CD4-positive, alpha-beta memory T cell (primary cell): ENCODE results near the gene FIG4. TPM values are rescaled to one million over a fixed set of nuclear protein-coding genes. Genes with fewer than 3 reads are reported as not detected.

ENCODE experiments used
- CTCF ChIA-PET: fragments of 350-600 bp; sonication (Branson Sonifier 250); formaldehyde crosslinking; loops from one replicate; lab custom pipeline; 2021; ENCODE audit warnings: inconsistent platforms; ENCODE audit not compliant: partially characterized antibody; lab: Charles Lee
- POLR2A ChIA-PET: fragments of 350-600 bp; sonication (Branson Sonifier 250); formaldehyde crosslinking; loops from one replicate; lab custom pipeline; 2021; ENCODE audit not compliant: partially characterized antibody; lab: Charles Lee
- DNase-seq, 5 donors: peaks; one replicate each; pipeline versions ENCODE4 v3.0.0 to v3.0.0-alpha.2; 2020 to 2022; ENCODE audit warnings: mixed read lengths in 1 of 5
- H3K27ac ChIP-seq: one replicate; pipeline ENCODE4 v1.7.0; 2013; ENCODE audit warnings: low read depth, low read length
- H3K27me3 ChIP-seq: 2 replicates; pipeline ENCODE4 v1.7.0; 2013; ENCODE audit warnings: mild to moderate bottlenecking, low read length, moderate library complexity; ENCODE audit not compliant: insufficient read depth
- H3K36me3 ChIP-seq: 2 replicates; pipeline ENCODE4 v1.7.0; 2013; ENCODE audit warnings: mild to moderate bottlenecking, low read length, moderate library complexity; ENCODE audit not compliant: insufficient read depth
- H3K4me1 ChIP-seq: 2 replicates; pipeline ENCODE4 v1.7.0; 2013; ENCODE audit warnings: mild to moderate bottlenecking, low read length, moderate library complexity; ENCODE audit not compliant: insufficient read depth
- H3K4me3 ChIP-seq, 2 donors: one replicate each; pipeline ENCODE4 v1.7.0; 2013; ENCODE audit warnings: low read length in 2 of 2, mild to moderate bottlenecking in 1 of 2
- H3K9me3 ChIP-seq, 2 donors: one replicate each; pipeline ENCODE4 v1.7.0; 2013; ENCODE audit warnings: low read length in 2 of 2, control low read depth in 1 of 2; ENCODE audit not compliant: control insufficient read depth in 1 of 2
- H3K27ac Mint-ChIP-seq, 7 donors: one replicate each; pipeline ENCODE4 v1.8.0; 2020 to 2021; ENCODE audit warnings: mixed read lengths in 7 of 7, mild to moderate bottlenecking in 6 of 7, inconsistent platforms in 3 of 7, moderate library complexity in 3 of 7
- H3K27me3 Mint-ChIP-seq, 2 donors: one replicate each; pipeline ENCODE4 v1.8.0; 2020 to 2021; ENCODE audit warnings: mixed read lengths in 2 of 2
- H3K36me3 Mint-ChIP-seq, 2 donors: one replicate each; pipeline ENCODE4 v1.8.0; 2020 to 2021; ENCODE audit warnings: mixed read lengths in 2 of 2, inconsistent platforms in 1 of 2, mild to moderate bottlenecking in 1 of 2
- H3K4me1 Mint-ChIP-seq, 4 donors: one replicate each; pipeline ENCODE4 v1.8.0; 2020 to 2021; ENCODE audit warnings: mixed read lengths in 4 of 4, mild to moderate bottlenecking in 1 of 4
- H3K4me3 Mint-ChIP-seq, 8 donors: one replicate each; pipeline ENCODE4 v1.8.0; 2020 to 2021; ENCODE audit warnings: mixed read lengths in 8 of 8, mild to moderate bottlenecking in 7 of 8, moderate library complexity in 6 of 8, inconsistent platforms in 3 of 8
- H3K9me3 Mint-ChIP-seq, 8 donors: one replicate each; pipeline ENCODE4 v1.8.0; 2020 to 2021; ENCODE audit warnings: mixed read lengths in 8 of 8, mild to moderate bottlenecking in 5 of 8, inconsistent platforms in 3 of 8, moderate library complexity in 1 of 8
- intact Hi-C: fragments of 100-400 bp; cut with micrococcal nuclease; formaldehyde crosslinking; loops from one replicate; pipeline ENCODE4 v1.15.1; 2023
- polyA plus RNA-seq, 2 donors: library from polyadenylated mRNA; unstranded; fragments of 300-500 nt; fragmentation: Illumina TruSeq; gene quantifications; one replicate each; pipeline ENCODE4 v1.2.3, GENCODE V29; 2021
- total RNA-seq, 2 experiments: library from RNA; stranded (reverse); gene quantifications; one replicate each; pipeline ENCODE4 v1.2.3, GENCODE V29; 2021

The FIG4 gene
- total and polyA plus RNA-seq, 4 experiments from 2014 or later: 14.4 to 28.5 (median 15.6) TPM

DNA sequence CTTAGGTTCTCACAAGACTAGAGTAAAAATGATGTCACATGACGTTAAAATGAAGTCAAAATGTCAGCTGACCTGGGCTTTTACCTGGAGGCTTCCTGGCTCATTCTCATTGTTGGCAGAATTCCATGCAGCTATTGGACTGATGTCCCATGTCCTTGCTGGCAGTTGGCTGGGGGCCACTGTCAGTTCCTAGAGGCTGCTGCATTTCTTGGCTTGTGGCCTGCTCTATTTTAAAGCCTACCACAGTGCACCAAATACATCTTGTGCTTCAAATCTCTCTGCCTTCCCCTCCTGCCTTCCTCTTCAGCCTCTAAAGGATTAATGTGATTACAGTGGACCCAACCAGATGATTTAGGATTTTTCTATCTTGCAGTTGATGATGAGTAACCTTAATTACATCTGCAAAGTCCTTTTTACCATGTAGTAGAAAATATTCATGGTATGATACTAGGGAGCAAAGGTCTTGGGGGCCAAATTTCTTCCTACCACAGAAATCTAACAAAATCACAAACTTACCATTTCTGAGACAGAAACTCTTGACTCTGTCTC, 81.9 kb downstream of the FIG4 start:
- Mint-ChIP-seq H3K36me3 (peaks cover 24 to 50% of the 10 kb centered on the region in 2 donors), H3K9me3 (peaks cover 0 to 4% (median 0%) of the 10 kb centered on the region in 8 donors), H3K27ac (no peak overlapping the region), H3K4me1 (peaks cover 0 to 5% (median 0%) of the 10 kb centered on the region in 4 donors), H3K4me3 (no peak overlapping the region), H3K27me3 (no peaks in the 10 kb centered on the region)
- Histone ChIP-seq H3K4me1 (no peaks in the 10 kb centered on the region), H3K9me3 (no peaks in the 10 kb centered on the region), H3K4me3 (no peak overlapping the region), H3K27ac (no peak overlapping the region), H3K27me3 (no peaks in the 10 kb centered on the region), H3K36me3 (no peaks in the 10 kb centered on the region)
- DNase-seq: no peak
- intact Hi-C loops: no loop called here
- ChIA-PET CTCF (no interaction called here), POLR2A (no interaction called here)

DNA sequence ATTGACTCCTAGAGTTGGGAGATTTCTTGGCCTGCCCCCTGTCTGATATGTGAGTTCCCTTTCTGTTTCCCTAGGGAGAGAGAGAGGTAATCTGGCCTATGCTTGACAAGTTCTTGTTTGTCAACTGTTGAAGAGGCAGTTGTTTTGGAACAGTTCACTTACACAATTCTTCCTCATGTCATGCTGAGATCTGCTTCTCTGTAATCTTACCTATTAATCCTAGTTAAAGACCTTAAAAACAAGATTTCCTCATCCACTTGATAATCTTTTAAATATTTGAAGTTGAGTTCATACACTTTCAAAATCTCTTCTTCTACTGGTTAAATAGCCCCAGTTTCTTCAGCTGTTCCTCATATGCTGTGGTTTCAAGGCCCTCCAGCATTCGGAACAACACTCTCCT, 89.9 kb downstream of the FIG4 start:
- ChIA-PET CTCF (no interaction called here), POLR2A (no interaction called here)
- H3K27me3 ChIP-seq: no peaks in the 10 kb centered on the region
- no peak for DNase-seq
- no peaks in the 10 kb centered on the region for H3K4me1 ChIP-seq
- Mint-ChIP-seq H3K4me1 (no peaks in the 10 kb centered on the region), H3K36me3 (peaks cover 7 to 36% of the 10 kb centered on the region in 2 donors), H3K27ac (no peak overlapping the region), H3K9me3 (no peaks in the 10 kb centered on the region), H3K4me3 (no peak overlapping the region), H3K27me3 (no peaks in the 10 kb centered on the region)
- H3K9me3 ChIP-seq: no peaks in the 10 kb centered on the region
- H3K36me3 ChIP-seq: no peaks in the 10 kb centered on the region
- no peak overlapping the region for H3K27ac ChIP-seq
- intact Hi-C loops: no loop called here
- H3K4me3 ChIP-seq: no peak overlapping the region

DNA sequence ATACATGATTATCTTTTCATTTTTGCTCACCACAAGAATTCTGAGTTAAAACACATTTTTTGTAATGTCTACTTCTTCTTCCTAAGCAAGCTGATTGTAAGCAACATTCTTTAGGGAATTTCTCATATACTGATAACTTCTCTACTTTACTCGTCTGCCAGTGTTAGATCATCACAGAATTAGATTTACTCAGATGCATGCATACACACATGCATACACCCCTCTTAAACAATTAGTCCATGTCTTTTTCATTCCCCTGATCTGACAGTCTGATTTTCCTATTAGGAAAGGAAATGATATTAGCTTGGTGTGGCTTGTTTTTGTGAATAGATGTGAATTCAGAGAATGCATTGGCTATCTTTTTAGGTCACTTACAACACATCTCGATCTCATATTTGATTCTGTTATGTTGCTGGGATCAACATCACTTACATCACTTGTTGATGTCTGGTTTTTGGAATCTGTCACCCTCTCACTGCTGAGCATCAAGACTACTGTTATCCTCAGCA, 91.4 kb downstream of the FIG4 start:
- ChIA-PET POLR2A (no interaction called here), CTCF (interaction anchor here (1.2 to 1.6 kb wide), 2 partner anchors 14 to 257 kb away, joined by 3 to 4 read pairs; no protein-coding TSS in a partner anchor)
- no peak overlapping the region for H3K4me3 Mint-ChIP-seq

DNA sequence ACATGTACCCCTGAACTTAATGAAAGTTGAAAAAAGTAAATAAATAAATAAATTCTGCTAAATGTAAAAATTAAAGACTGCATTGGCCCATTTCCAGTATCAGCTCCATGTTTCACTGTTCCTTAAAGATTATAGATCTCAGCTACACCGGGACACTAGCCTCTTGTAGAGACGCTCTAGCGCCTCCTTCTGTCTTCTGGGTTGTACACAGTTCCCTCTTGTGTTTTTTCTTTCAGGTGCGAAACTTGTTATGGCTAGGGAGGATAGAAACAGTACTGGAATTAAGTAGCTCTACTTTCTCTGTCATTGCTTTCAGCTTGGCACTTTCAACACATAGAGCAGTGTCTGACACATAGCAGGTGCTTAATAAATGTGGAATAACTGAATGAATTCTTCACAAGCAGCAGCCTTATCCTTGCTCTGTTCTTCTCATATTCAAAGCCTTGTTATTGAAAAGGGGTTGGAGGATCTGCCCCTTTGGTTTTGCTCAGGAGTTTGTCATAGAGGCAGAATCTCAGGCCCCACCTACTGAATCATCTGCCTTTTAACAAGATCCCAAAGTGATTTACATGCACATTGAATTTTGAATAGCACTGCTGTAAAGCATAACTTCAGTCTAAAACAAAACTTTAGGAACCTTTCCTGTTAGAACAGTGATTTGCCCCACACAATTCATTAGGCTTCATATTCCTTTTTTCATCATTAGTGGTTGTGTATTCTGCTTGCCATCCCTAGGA, 92.3 kb downstream of the FIG4 start:
- peaks cover 25 to 41% of the 10 kb centered on the region in 2 donors for H3K36me3 Mint-ChIP-seq
- Histone ChIP-seq H3K27me3 (no peaks in the 10 kb centered on the region), H3K4me3 (no peak overlapping the region), H3K36me3 (no peaks in the 10 kb centered on the region), H3K27ac (no peak overlapping the region), H3K9me3 (no peaks in the 10 kb centered on the region), H3K4me1 (no peaks in the 10 kb centered on the region)
- H3K9me3 Mint-ChIP-seq: no peaks in the 10 kb centered on the region
- peaks cover 0 to 2% (median 0%) of the 10 kb centered on the region in 4 donors for H3K4me1 Mint-ChIP-seq
- intact Hi-C loops: no loop called here
- no peak overlapping the region for H3K27ac Mint-ChIP-seq
- POLR2A ChIA-PET: no interaction called here
- H3K4me3 Mint-ChIP-seq: no peak overlapping the region
- no peaks in the 10 kb centered on the region for H3K27me3 Mint-ChIP-seq
- CTCF ChIA-PET: interaction anchor here (1.2 to 1.6 kb wide), 3 partner anchors 13 to 256 kb away, joined by 3 to 4 read pairs (median 3); no protein-coding TSS in a partner anchor
- DNase-seq: no peak

More for the DNA sequence above, 91.4 kb downstream of the FIG4 start:
- Mint-ChIP-seq H3K27ac (no peak overlapping the region), H3K36me3 (peaks cover 21 to 41% of the 10 kb centered on the region in 2 donors), H3K9me3 (no peaks in the 10 kb centered on the region), H3K4me1 (peaks cover 0 to 2% (median 0%) of the 10 kb centered on the region in 4 donors), H3K27me3 (no peaks in the 10 kb centered on the region)
- Histone ChIP-seq H3K9me3 (no peaks in the 10 kb centered on the region), H3K4me3 (no peak overlapping the region), H3K27ac (no peak overlapping the region), H3K4me1 (no peaks in the 10 kb centered on the region), H3K27me3 (no peaks in the 10 kb centered on the region), H3K36me3 (no peaks in the 10 kb centered on the region)
- intact Hi-C loops: no loop called here
- DNase-seq: no peak

DNA sequence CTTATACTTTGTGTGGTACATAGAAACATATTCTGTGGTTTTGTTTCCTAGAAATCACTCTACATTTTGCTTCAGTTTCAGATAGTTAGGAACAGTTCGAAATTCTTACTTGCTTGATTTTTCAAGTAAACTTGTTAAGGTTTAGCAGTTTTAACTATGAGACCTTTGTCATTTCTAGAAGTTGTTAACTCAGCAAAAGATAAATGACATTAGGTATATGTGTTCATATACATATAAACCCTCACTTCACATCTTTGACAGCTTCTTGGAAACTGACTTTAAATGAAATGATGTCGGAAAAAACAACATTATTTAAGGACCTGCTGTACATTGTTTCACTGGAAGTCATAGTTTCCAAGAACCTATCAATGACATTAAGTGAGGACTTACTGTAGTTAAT, 96.2 kb downstream of the FIG4 start:
- H3K4me3 ChIP-seq: no peak overlapping the region
- no peaks in the 10 kb centered on the region for H3K36me3 ChIP-seq
- CTCF ChIA-PET: interaction anchor here (2.0 kb wide), 1 partner anchor 252 kb away, joined by 6 read pairs; no protein-coding TSS in a partner anchor

DNA sequence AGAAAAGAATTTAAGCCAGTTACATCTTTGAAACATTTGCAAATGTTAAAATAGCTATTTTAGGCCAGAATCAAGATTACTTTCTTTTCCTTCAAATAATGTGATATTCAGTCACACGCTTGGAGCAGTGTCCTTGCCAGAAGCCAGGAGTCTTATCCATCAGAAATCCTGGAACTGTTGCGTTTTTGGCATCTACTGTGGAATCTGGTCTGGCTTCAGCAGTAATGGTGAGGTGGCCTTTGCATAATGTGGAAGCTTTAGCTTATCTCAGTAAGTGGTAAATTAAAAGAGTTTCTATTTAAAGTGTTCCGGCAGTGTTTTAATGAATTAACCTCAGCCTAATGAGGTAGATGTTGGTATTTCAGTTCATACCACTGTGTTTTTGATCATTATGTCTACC, 97.6 kb downstream of the FIG4 start:
- H3K9me3 ChIP-seq: no peaks in the 10 kb centered on the region
- Mint-ChIP-seq H3K9me3 (no peaks in the 10 kb centered on the region), H3K27me3 (no peaks in the 10 kb centered on the region), H3K4me1 (peaks cover 0 to 2% (median 0%) of the 10 kb centered on the region in 4 donors), H3K27ac (no peak overlapping the region), H3K4me3 (no peak overlapping the region), H3K36me3 (peaks cover 50 to 55% of the 10 kb centered on the region in 2 donors)
- no peak overlapping the region for H3K4me3 ChIP-seq
- DNase-seq: no peak
- no peak overlapping the region for H3K27ac ChIP-seq
- ChIA-PET CTCF (no interaction called here), POLR2A (no interaction called here)
- no peaks in the 10 kb centered on the region for H3K27me3 ChIP-seq
- no peaks in the 10 kb centered on the region for H3K36me3 ChIP-seq
- intact Hi-C loops: no loop called here
- H3K4me1 ChIP-seq: no peaks in the 10 kb centered on the region

More for the DNA sequence above, 96.2 kb downstream of the FIG4 start:
- Mint-ChIP-seq H3K27me3 (no peaks in the 10 kb centered on the region), H3K4me1 (peaks cover 0 to 2% (median 0%) of the 10 kb centered on the region in 4 donors), H3K27ac (no peak overlapping the region), H3K9me3 (no peaks in the 10 kb centered on the region), H3K4me3 (no peak overlapping the region), H3K36me3 (peaks cover 49 to 51% of the 10 kb centered on the region in 2 donors)
- Histone ChIP-seq H3K27ac (no peak overlapping the region), H3K9me3 (no peaks in the 10 kb centered on the region), H3K4me1 (no peaks in the 10 kb centered on the region), H3K27me3 (no peaks in the 10 kb centered on the region)
- DNase-seq: no peak
- intact Hi-C loops: no loop called here
- POLR2A ChIA-PET: no interaction called here

DNA sequence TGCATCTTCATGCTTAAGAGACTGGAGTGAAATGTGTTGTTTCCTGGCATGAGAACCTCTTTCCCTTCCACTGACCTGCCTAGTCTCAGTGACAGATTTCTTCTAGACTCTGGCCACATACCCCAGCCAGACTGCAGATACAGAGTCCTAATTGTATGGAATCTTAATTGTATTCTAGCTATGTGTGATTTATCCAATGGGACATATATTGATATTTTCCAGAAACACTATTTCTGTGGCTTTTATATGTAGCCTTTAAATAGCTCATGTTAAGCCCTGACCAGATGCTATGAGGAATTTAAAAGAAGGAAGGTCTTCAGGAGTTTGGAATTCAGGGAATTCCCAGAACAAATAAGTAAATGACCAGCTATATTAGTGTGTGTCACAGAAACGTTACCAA, 99.0 kb downstream of the FIG4 start:
- H3K4me1 Mint-ChIP-seq: peaks cover 0 to 2% (median 0%) of the 10 kb centered on the region in 4 donors
- POLR2A ChIA-PET: no interaction called here
- Histone ChIP-seq H3K27me3 (no peaks in the 10 kb centered on the region), H3K4me1 (no peaks in the 10 kb centered on the region), H3K36me3 (no peaks in the 10 kb centered on the region), H3K9me3 (no peaks in the 10 kb centered on the region), H3K4me3 (no peak overlapping the region), H3K27ac (no peak overlapping the region)
- no peaks in the 10 kb centered on the region for H3K9me3 Mint-ChIP-seq
- no peaks in the 10 kb centered on the region for H3K27me3 Mint-ChIP-seq
- CTCF ChIA-PET: no interaction called here
- intact Hi-C loops: no loop called here
- DNase-seq: no peak
- no peak overlapping the region for H3K27ac Mint-ChIP-seq
- no peak overlapping the region for H3K4me3 Mint-ChIP-seq
- H3K36me3 Mint-ChIP-seq: peaks cover 53 to 66% of the 10 kb centered on the region in 2 donors
